Measurements from ENCODE around the gene FAM20C.
"Not testable (repeated sequence)": the region's sequence is repeated elsewhere in the genome, so short reads cannot be mapped to it uniquely, and the experiment has no call there.

The FAM20C gene

GRCh38 chr7:297141-297540 is 104.8 kb downstream of the FAM20C start:
- DNase-seq, result not testable (repeated sequence)

GRCh38 chr7:297611-298374 is 105.4 kb downstream of the FAM20C start:
- no peak for DNase-seq

GRCh38 chr7:298375-298702 is 106.0 kb downstream of the FAM20C start:
- DNase-seq, result no peak

GRCh38 chr7:298743-299142 is 106.4 kb downstream of the FAM20C start:
- no peak for DNase-seq

GRCh38 chr7:299169-299568 is 106.8 kb downstream of the FAM20C start:
- no peak for DNase-seq

- DNase-seq, result no peak
These were observed 107.3 kb downstream of the FAM20C start for GRCh38 chr7:299628-300027.

GRCh38 chr7:300048-300447 is 107.7 kb downstream of the FAM20C start:
- DNase-seq, result no peak

GRCh38 chr7:300546-301290 is 108.3 kb downstream of the FAM20C start:
- no peak for DNase-seq

GRCh38 chr7:301291-302053 is 109.1 kb downstream of the FAM20C start:
- DNase-seq, result no peak

- DNase-seq, result no peak
These were observed 110.0 kb downstream of the FAM20C start for GRCh38 chr7:302054-302992.

GRCh38 chr7:303425-303824 is 111.1 kb downstream of the FAM20C start:
- DNase-seq, result no peak

- no peak for DNase-seq
These were observed 111.7 kb downstream of the FAM20C start for GRCh38 chr7:303884-304573.

- no peak for DNase-seq
These were observed 112.4 kb downstream of the FAM20C start for GRCh38 chr7:304574-305409.

- DNase-seq, result no peak
These were observed 113.2 kb downstream of the FAM20C start for GRCh38 chr7:305410-306151.

GRCh38 chr7:307970-308369 is 115.6 kb downstream of the FAM20C start:
- DNase-seq, result no peak

- DNase-seq, result no peak
These were observed 117.3 kb downstream of the FAM20C start for GRCh38 chr7:309586-310228.
